GM19035 (cell line): Measurements from ENCODE around the gene CCL18.
"Not testable (repeated sequence)": the region's sequence is repeated elsewhere in the genome, so short reads cannot be mapped to it uniquely, and the experiment has no call there.

Experiments used
- ATAC-seq: cut with Tn5 transposase; IDR thresholded peaks from one replicate; pipeline ENCODE4 v1.9.1; 2021; ENCODE audit not compliant: unreplicated experiment

The CCL18 gene

DNA sequence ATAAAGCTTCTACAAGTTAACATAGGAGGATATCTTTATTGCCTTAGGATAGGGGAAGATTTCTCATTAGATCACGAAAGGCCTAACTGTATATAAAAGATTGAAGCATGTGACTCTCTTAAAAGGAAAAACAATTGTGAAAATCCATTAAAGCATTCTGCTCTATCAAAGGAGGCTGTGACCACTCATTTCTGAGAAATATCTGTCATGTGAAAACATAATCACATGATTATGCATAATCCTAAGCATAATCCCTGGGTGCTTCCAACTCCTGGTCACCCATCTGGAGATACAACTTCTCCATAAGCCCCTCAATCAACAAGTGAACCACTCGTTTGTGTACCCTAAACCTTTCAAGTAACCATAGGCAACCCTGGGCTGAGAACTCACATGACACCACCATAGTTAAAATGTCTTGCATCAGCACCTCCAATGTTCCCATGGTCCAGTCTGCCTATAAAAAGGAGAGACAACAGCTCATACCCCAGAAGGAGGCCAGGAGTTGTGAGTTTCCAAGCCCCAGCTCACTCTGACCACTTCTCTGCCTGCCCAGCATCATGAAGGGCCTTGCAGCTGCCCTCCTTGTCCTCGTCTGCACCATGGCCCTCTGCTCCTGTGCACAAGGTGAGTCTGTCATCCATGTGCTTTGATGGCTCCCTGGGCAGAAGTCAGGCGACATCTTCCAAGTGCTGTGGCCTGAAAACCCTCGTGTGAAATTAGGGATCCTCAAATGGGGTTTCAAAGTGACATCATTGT lies at the start of gene CCL18:
CCL18 (plus strand) TSS at position 487 of the 756 bp plus-strand sequence; CDS start at position 558, 71 bp downstream.
- no peak for ATAC-seq

GRCh38 chr17:36014946-36015345 lies 49.1 kb upstream of the CCL18 start:
- ATAC-seq, result no peak

GRCh38 chr17:36015895-36016294 lies 48.2 kb upstream of the CCL18 start:
- ATAC-seq, result not testable (repeated sequence)

GRCh38 chr17:36016555-36016954 lies 47.5 kb upstream of the CCL18 start:
- no peak for ATAC-seq

DNA sequence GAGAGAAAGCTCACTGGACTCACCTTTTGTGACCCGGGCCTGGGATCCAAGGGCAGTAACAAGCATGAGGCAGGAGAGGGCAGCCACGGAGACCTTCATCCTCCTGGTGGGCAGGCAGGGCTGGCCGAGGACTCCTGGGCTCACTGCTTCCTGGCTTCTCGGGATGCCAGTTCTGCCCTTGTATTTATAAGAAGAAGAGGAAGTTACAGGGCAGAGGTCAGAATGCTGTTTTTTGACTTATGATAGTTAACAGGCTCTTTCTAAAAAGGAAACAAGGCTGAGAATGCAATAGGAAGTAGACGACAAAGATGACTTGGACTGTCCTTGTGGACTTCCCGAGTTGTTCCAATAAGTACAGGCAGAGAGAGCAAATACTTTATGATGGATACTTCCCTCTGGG lies 46.3 kb upstream of the CCL18 start, which contains the start of gene CCL23:
CCL23 (minus strand) TSS at position 174 of the 400 bp plus-strand sequence; CDS start at position 99, 75 bp downstream.
- ATAC-seq, result no peak

DNA sequence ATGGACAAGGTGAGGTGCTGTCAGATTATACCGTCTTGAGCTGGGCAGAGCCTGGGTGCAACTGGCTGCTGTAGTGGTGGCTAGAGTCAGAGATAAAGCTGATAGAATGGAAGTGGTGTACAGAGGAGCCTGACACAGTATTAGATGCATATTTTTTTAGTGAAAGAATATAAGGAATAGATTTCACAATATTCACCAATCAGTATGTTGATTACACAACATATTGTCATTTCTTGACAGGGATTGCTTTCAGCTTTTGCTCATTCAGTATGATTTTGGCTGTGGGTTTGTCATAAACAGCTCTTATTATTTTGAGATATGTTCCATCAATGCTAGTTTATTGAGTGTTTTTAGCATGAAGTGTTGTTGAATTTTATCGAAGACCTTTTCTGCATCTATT lies 44.6 kb upstream of the CCL18 start:
- no peak for ATAC-seq

DNA sequence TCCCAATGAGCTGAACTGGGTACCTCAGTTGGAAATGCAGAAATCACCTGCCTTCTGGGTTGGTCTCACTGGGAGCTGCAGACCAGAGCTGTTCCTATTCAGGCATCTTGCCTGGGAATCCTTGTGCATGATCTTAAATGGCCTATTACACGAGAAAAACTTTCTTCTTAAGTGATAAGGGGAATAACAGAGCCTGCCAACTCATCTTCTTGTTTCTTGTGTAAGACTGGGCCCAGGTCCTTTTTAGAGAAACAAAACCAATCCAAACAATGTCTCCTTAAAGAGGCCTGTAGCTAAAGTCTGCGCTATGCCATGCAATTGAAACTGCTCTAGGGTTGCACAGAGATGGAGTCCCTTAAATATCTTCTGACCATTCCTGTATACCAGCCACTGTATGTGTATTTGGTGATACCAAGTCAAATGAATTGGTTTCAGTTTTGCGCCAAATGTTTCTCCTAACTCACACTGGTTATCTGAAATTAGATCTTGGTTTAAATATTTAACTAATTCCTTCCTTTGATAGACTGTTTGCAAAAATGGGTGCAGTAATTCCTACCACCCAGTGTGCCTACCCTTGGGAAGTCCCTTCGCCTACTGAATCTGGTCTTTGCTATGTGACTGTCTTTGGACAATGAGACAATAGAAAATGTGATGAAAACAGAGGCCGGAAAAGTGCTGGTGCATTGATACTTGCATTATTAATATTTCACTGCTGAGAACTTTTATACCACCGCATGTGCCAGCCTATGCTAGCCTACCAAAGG lies 39.8 kb upstream of the CCL18 start:
- no peak for ATAC-seq

DNA sequence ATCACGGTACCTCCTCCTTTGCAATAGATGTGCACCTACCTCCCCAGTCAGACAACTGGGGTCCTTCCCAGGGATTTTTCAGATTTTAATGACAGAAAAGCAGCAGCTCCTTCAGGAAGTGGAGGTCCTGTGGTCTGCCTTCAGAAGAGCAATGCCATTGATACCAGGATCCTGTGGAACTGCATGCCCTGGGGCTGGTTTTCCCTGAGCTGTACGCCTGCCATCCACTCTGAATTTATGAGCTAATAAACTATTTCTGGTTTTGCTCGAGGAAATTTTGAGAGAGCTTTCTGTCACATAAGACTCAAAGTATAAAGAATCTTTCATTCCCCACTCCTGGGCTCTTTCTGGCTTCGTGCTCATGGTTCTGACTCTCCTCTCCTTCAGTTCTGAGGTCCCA lies 36.3 kb upstream of the CCL18 start:
- no peak for ATAC-seq

DNA sequence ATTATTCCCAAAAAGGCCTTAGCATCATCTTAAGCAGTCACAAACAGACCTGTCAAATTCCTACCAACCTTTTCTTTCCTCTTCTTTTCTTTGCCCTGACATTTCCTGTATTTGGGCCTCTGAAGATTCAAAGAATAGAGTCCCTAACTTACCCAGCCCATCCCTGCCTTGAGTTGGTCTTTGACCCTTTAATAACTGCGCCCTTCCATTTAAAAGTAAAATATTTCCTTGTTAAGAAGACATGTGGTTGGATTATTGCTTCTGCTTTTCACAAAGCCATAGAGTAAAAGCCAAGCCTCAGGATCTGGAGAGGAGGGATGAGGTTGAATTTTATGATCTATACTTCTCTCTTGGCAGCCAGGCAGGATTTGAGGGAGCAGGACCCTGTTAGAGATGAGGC lies 33.1 kb upstream of the CCL18 start:
- ATAC-seq, result no peak

DNA sequence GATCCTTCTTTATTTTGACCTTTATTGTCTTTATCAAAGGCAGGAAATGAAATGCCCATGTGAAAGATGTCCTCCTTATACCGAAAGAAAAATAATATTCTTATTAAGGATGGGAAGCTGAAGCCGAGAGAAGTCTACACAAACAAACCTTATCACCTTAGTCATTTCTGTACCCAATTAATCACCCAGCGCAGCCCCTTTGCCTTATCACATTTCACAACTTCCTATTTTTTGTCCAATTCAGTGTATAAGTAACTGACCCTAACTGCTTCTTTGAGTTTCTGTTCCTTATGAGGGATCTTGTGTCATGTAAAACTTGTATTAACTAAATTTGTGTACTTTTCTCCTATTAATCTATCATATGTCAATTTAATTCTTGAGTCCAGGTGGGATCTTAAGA lies 29.9 kb upstream of the CCL18 start:
- no peak for ATAC-seq

- ATAC-seq, result no peak
Observed at GRCh38 chr17:36036235-36036634, 27.8 kb upstream of the CCL18 start.

DNA sequence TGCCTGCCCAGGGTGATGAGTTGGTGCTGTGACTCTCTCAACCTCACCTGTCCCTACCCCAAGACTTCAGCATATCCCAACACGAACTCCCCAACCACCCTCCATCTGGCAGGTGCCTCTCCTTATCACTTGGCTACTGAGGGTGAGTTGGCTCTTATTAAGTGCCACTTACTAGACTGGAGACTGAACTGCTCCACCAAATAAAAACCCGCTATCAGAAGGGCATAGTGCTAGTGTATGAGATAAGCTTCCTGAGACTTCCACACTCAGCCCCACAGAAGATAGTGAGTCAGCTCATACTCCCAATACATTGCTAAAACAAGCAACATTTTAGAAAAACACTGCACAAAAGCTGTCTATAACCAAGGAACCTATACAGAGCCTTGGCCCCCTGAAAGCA lies 16.0 kb upstream of the CCL18 start:
- ATAC-seq, result no peak

DNA sequence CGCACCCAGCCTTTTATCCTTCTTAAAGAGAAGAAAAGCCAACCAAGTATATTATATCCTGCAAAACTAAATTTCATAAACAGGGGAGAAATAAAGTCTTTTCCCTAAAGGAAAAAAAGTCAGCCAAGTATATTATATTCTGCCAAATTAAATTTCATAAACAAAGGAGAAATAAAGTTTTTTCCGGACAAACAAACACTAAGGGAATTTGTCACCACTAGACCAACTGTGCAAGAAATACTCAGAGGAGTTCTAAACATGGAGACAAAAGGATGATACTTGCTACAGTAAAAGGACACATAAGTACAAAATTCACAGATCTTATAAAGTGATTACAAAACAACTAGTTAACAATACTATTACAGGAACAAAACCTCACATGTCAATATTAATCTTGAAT lies 14.4 kb upstream of the CCL18 start:
- ATAC-seq, result no peak

GRCh38 chr17:36055171-36055570 lies 8.9 kb upstream of the CCL18 start:
- ATAC-seq, result no peak

DNA sequence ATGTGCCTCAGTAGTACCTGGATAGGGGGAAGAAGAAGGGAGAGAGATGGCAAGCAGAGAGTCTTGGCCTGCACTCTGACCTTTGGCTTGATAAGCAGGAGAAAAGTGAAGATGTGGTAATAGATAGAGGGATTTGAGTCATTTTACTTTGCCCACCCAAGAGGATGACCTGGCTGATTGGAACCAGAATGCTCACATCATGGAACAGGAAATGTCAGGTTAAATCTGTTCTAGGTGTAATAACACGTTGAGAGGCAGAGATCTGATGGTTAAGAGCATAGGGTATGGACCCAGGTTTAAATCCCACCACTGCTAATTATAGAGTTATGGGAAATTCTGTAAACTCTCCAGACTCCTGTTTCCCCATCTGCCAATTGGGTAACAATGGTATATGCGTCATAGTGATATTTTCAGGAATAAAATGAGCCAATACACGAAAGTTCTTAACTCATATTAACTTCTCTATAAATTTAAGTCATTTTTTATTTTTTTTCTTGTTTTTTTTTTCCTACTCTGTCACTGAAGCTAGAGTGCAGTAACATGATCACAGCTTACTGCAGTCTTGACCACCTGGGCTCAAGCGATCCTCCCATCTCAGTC lies 8.1 kb upstream of the CCL18 start:
- ATAC-seq, result no peak

- no peak for ATAC-seq
Observed at GRCh38 chr17:36057911-36058310, 6.2 kb upstream of the CCL18 start.

- ATAC-seq, result no peak
Observed at GRCh38 chr17:36059406-36059805, 4.7 kb upstream of the CCL18 start.

GRCh38 chr17:36060816-36061215 lies 3.3 kb upstream of the CCL18 start:
- no peak for ATAC-seq

- no peak for ATAC-seq
Observed at GRCh38 chr17:36066365-36066985, 2.4 kb downstream of the CCL18 start.

DNA sequence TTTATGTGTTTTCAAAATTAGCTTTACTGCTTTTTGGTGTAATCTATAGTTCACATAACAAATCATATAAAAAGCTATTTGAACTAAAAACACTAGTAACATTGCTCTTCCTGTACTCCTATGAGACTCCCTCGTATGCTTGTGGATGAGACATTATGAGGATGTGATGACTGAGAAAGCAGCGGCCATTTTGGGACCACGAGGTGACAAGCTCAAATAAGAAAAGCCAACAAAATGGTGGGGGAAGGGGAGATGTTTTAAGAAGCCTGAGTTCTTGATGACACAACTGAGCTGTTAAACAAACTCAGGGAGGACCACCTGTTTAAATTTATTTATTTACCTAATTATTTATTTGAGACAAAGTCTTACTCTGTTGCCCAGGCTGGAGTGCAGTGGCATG lies 4.5 kb downstream of the CCL18 start:
- ATAC-seq, result no peak

- no peak for ATAC-seq
Observed at GRCh38 chr17:36069136-36069535, 5.1 kb downstream of the CCL18 start.
